Measurements from ENCODE around the gene CACTIN. TPM values are rescaled to one million over a fixed set of nuclear protein-coding genes. Genes with fewer than 3 reads are reported as not detected.

Gene CACTIN
- total and polyA plus RNA-seq, 2 of the 8 experiments (the other 6 are each of a cell fraction or from before 2014, with no cell fraction given) = 25.8 to 29.9 TPM

DNA sequence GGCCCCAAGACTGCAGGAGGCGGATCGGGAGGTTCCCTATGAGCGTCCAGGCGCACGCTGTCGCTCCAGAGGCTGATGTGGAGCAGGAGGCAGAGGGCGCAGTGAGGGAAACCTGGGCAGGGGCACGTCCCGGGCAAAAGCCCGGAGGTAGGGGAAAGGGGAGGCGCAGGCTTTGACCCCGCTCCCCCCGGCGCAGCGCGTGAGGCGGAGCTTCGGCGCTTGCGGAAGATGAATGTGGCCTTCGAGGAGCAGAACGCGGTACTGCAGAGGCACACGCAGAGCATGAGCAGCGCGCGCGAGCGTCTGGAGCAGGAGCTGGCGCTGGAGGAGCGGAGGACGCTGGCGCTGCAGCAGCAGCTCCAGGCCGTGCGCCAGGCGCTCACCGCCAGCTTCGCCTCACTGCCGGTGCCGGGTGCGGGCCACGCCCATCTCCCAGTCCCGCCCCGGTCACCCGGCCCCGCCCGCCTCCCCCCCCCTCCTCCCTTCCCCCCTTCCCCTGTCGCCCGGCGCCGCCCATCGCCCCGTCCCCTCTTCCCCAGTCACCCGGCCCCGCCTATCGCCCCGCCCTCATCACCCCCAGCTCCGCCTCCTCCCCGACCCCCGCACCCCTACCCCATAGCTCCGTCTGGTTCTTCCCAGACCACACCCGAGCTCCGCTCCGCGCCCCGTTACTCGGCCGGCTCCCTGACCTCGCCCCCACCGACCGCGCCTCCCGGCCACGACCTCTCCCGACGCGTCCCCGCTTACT, 49.7 kb downstream of the CACTIN start (continued):
- TF ChIP-seq SAP30 (IDR thresholded peaks at IDR 0.05; ENCODE audit: insufficient read depth, insufficient replicate concordance, low read length) (no peak), EZH2 (IDR thresholded peaks at IDR 0.05; ENCODE audit: low read depth, low read length, severe bottlenecking) (no peak), BRCA1 (IDR thresholded peaks at IDR 0.05; ENCODE audit: low read depth, low read length) (no peak), FOSL1 (IDR thresholded peaks at IDR 0.05; ENCODE audit: insufficient read depth, low read depth, low read length) (no peak), ASH2L (IDR thresholded peaks at IDR 0.05; ENCODE audit: low read length) (no peak), MAFK (IDR thresholded peaks at IDR 0.05; ENCODE audit: low read depth, low read length) (no peak), CEBPB (IDR thresholded peaks at IDR 0.05; ENCODE audit: low read depth, low read length) (no peak), SP2 (IDR thresholded peaks at IDR 0.05; ENCODE audit: low read length) (no peak)
- TF ChIP-seq, protein P1, sequence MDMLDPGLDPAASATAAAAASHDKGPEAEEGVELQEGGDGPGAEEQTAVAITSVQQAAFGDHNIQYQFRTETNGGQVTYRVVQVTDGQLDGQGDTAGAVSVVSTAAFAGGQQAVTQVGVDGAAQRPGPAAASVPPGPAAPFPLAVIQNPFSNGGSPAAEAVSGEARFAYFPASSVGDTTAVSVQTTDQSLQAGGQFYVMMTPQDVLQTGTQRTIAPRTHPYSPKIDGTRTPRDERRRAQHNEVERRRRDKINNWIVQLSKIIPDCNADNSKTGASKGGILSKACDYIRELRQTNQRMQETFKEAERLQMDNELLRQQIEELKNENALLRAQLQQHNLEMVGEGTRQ (IDR thresholded peaks at IDR 0.05; ENCODE audit: low read length) = no peak
